LNCaP clone FGC (cell line): ENCODE data around the gene TXNDC2.
"Not testable (repeated sequence)": the region's sequence is repeated elsewhere in the genome, so short reads cannot be mapped to it uniquely, and the experiment has no call there.

Experiments used
- DNase-seq: peaks from one replicate; pipeline ENCODE4 v3.0.0-alpha.2; 2011; ENCODE audit warnings: low read depth
- H3K4me3 ChIP-seq: 2 replicates; pipeline ENCODE4 v1.5.1; 2011; ENCODE audit warnings: mild to moderate bottlenecking, low read depth, low read length, control low read depth
- CTCF ChIP-seq: IDR thresholded peaks from 2 replicates; pipeline ENCODE4 v1.5.1; 2012; ENCODE audit warnings: mild to moderate bottlenecking; ENCODE audit not compliant: control insufficient read depth, insufficient read depth; ENCODE audit errors: extremely low read depth

Gene TXNDC2

GRCh38 chr18:9884090-9884489 lies 1.7 kb upstream of the TXNDC2 start:
- no peak for TF ChIP-seq CTCF
- H3K4me3 ChIP-seq: no peak overlapping the region
- no peak for DNase-seq

GRCh38 chr18:9884532-9885140 lies 1.1 kb upstream of the TXNDC2 start:
- H3K4me3 ChIP-seq: no peak overlapping the region
- no peak for TF ChIP-seq CTCF
- DNase-seq: no peak

- no peak for TF ChIP-seq CTCF
- DNase-seq: no peak
- H3K4me3 ChIP-seq: no peak overlapping the region
Observed at GRCh38 chr18:9886005-9886348, 204 bp downstream of the TXNDC2 start.

- no peak overlapping the region for H3K4me3 ChIP-seq
- TF ChIP-seq CTCF: no peak
- peak; percentile 56 for DNase-seq
Observed at GRCh38 chr18:9887992-9888391, 2.2 kb downstream of the TXNDC2 start.

- no peak overlapping the region for H3K4me3 ChIP-seq
- no peak for TF ChIP-seq CTCF
- no peak for DNase-seq
Observed at GRCh38 chr18:9890196-9890595, 4.4 kb downstream of the TXNDC2 start.

DNA sequence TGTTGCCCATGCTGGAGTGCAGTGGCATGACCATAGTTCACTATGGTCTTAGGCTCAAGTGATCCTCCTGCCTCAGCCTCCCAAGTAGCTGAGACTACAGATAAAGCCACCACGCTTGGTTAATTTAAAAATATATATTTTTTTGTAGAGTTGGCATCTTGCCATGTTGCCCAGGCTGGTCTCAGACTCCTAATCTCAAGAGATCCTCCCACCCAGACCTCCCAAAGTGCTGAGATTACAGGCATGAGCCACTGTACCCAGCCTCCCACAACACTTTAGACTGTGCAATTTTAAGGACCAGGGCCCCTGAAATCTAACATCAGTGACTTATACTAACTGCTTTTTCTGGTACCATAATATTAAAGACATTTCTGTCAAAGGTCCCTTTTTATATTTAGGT lies 5.2 kb downstream of the TXNDC2 start:
- no peak overlapping the region for H3K4me3 ChIP-seq
- TF ChIP-seq CTCF: no peak
- DNase-seq: no peak

DNA sequence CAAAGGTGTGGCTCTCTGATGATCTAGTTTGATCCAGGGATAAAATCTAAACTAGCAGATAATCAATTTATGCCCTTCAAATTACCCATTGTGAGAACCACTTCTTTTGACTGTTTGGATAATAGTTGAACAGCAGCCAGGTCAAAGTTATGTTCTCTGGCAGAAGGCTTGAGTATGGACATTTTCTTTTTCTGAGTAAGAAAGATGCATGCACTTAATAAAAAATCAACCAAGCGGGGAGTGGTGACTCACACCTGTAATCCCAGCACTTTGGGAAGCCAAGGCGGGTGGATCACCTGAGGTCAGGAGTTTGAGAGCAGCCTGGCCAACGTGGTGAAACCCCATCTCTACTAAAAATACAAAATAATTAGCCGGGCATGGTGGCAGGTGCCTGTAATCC lies 5.7 kb downstream of the TXNDC2 start:
- H3K4me3 ChIP-seq, DNase-seq: not testable (repeated sequence)
